ENCODE measurements around the gene MCUB.

GRCh38 chr4:109733728-109734127 lies 173.7 kb downstream of the MCUB start:
- no peak for TF ChIP-seq CTCF (conservative IDR thresholded peaks at IDR 0.05 in 1 of 2, IDR thresholded peaks at IDR 0.05 in 1 of 2; ENCODE audit: low read depth in 1 of 2, low read length in 2 of 2)
- TF ChIP-seq EZH2 (IDR thresholded peaks at IDR 0.05; ENCODE audit: low read length, missing control alignments): no peak

Data from fibroblast of lung (primary cell).